CD4-positive, alpha-beta T cell treated with Interleukin-17A for 4 hours (primary cell): ENCODE results near the gene KAT14.
"Not testable (repeated sequence)": the region's sequence is repeated elsewhere in the genome, so short reads cannot be mapped to it uniquely, and the experiment has no call there.

Experiments used
- DNase-seq: peaks from one replicate; pipeline ENCODE4 v3.0.0-alpha.2; 2020; ENCODE audit warnings: mixed read lengths

Gene KAT14

DNA sequence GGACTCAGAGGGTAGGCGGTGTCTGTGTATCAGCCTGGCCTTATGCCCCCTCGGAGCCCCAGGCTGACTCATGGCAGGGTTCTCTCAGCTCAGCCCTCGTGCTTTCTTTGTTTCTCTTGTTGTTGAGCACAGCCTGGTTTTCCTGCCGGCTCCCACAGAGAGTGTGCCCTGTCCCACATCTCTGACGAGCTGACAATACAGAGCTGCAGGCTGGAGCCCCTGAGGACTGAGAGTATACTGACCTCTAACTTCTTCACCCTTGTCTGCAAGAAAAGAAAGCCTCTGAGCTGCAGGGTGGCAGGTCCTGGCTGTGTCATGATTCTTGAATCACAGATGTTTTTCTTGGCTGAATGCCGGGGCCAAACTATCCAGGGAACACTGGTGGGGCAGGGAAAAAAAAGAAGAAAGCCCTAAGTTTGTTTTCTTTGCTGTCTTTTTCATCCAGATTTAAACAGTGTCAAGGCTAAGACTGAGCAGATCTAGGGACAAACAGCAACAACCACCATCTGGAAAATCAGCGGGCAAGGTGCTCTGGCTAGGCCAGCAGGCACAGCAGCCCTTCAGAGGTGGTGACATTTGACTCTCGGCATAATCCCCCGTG, 87.4 kb downstream of the KAT14 start:
- no peak for DNase-seq

DNA sequence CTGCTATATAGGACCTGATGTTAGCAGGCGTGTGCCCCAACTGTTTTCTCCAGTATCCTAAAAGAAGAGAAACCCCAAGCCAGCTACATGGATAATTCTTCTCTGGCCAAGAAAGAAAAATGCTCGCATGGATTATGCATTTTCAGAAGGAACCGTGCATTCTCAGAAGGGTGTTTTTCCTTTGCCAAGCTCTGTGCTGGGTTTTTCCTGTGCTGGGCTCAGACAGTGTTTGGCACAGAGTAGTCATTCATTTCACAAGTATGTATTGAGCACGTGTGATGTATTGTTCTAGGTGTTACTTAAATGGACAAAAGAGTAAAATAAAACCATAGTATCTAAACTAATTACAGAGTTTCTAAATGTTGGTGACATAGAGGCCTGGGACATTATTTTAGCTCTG, 88.0 kb downstream of the KAT14 start:
- no peak for DNase-seq

DNA sequence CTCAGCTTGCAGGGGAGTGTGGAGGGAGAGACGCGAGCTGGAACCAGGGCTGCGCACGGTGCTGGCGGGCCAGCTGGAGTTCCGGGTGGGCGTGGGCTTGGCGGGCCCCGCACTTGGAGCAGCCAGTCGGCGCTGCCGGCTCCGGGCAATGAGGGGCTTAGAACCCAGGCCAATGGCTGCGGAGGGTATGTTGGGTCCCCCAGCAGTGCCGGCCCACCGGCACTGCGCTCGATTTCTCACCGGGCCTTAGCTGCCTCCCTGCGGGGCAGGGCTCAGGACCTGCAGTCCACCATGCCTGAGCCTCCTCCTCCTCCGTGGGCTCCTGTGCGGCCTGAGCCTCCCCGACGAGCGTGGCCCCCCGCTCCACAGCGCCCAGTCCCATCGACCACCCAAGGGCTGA, 89.1 kb downstream of the KAT14 start:
- DNase-seq = not testable (repeated sequence)

DNA sequence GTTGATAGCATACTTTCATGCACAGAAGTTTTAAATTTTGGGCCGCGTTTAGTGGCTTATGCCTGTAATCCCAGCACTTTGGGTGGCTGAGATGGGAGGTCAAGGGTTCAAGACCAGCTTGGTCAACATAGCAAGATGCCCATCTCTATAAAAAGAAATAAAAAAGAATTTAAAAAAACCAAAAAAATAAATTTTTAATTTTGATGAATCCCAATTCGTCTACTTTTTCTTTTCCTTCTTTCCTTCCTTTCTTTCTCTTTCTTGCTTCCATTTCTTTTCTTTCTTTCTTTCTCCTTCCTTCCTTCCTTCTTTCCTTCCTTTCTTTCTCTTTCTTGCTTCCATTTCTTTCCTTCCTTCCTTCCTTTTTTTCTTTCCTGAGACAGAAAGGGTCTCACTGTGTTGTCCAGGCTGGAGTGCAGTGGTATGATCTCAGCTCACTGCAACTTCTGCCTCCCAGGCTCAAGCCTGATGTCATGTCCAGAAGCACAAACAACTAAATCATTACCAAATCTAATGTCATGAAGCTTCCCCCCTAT, 95.8 kb downstream of the KAT14 start:
- DNase-seq = no peak
